ENCODE data around the gene SLC44A5. TPM values are rescaled to one million over a fixed set of nuclear protein-coding genes. Genes with fewer than 3 reads are reported as not detected.

Gene SLC44A5
- total and polyA plus RNA-seq, 4 donors = 0.13 to 1.1 (median 0.22) TPM

DNA sequence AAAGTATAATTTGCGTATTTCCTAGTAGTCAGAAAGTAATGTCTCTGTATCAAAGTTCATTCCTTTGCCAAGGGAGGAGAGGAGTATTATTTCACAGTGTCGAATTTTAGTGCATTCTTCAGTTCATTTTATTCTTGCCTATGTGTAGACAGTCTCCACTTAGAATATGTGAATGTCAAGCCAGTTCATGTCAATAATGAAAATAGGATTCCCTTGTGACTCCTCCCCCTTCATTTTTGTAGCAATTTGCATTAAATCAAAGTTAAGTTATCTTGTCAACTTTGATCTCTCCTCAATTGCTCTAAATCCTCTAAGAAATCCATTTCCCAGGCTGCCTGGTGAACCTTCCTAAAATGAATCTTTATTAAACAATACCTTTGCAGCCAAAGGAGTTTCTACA lies 179.1 kb downstream of the SLC44A5 start:
- no peak for DNase-seq (ENCODE audit: low spot score)
- no peaks in the 10 kb centered on the region for H3K36me3 ChIP-seq (ENCODE audit: control insufficient read depth in 4 of 4, insufficient read depth in 3 of 4, low read depth in 1 of 4, low read length in 3 of 4)
- WGBS = 70% methylated on average over 2 of the region's 2 CpGs
- TF ChIP-seq HNF4G (IDR thresholded peaks at IDR 0.05) = no peak
- TF ChIP-seq HNF4A (conservative IDR thresholded peaks at IDR 0.05) = no peak
- TF ChIP-seq RXRA (IDR thresholded peaks at IDR 0.05) = no peak
- TF ChIP-seq SP1 (IDR thresholded peaks at IDR 0.05) = no peak
- TF ChIP-seq FOXA2 (IDR thresholded peaks at IDR 0.05) = no peak
- no peak for TF ChIP-seq FOXA1 (IDR thresholded peaks at IDR 0.05)
- TF ChIP-seq, protein P1, sequence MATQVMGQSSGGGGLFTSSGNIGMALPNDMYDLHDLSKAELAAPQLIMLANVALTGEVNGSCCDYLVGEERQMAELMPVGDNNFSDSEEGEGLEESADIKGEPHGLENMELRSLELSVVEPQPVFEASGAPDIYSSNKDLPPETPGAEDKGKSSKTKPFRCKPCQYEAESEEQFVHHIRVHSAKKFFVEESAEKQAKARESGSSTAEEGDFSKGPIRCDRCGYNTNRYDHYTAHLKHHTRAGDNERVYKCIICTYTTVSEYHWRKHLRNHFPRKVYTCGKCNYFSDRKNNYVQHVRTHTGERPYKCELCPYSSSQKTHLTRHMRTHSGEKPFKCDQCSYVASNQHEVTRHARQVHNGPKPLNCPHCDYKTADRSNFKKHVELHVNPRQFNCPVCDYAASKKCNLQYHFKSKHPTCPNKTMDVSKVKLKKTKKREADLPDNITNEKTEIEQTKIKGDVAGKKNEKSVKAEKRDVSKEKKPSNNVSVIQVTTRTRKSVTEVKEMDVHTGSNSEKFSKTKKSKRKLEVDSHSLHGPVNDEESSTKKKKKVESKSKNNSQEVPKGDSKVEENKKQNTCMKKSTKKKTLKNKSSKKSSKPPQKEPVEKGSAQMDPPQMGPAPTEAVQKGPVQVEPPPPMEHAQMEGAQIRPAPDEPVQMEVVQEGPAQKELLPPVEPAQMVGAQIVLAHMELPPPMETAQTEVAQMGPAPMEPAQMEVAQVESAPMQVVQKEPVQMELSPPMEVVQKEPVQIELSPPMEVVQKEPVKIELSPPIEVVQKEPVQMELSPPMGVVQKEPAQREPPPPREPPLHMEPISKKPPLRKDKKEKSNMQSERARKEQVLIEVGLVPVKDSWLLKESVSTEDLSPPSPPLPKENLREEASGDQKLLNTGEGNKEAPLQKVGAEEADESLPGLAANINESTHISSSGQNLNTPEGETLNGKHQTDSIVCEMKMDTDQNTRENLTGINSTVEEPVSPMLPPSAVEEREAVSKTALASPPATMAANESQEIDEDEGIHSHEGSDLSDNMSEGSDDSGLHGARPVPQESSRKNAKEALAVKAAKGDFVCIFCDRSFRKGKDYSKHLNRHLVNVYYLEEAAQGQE (IDR thresholded peaks at IDR 0.05) = no peak
- no peak for TF ChIP-seq RAD21 (IDR thresholded peaks at IDR 0.05)
- TF ChIP-seq, protein P2, sequence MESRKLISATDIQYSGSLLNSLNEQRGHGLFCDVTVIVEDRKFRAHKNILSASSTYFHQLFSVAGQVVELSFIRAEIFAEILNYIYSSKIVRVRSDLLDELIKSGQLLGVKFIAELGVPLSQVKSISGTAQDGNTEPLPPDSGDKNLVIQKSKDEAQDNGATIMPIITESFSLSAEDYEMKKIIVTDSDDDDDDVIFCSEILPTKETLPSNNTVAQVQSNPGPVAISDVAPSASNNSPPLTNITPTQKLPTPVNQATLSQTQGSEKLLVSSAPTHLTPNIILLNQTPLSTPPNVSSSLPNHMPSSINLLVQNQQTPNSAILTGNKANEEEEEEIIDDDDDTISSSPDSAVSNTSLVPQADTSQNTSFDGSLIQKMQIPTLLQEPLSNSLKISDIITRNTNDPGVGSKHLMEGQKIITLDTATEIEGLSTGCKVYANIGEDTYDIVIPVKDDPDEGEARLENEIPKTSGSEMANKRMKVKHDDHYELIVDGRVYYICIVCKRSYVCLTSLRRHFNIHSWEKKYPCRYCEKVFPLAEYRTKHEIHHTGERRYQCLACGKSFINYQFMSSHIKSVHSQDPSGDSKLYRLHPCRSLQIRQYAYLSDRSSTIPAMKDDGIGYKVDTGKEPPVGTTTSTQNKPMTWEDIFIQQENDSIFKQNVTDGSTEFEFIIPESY (IDR thresholded peaks at IDR 0.05) = no peak
- TF ChIP-seq TAF1 (conservative IDR thresholded peaks at IDR 0.05) = no peak
- no peak for TF ChIP-seq YY1 (IDR thresholded peaks at IDR 0.05)
- TF ChIP-seq JUND (IDR thresholded peaks at IDR 0.05) = no peak
- TF ChIP-seq, protein P3, sequence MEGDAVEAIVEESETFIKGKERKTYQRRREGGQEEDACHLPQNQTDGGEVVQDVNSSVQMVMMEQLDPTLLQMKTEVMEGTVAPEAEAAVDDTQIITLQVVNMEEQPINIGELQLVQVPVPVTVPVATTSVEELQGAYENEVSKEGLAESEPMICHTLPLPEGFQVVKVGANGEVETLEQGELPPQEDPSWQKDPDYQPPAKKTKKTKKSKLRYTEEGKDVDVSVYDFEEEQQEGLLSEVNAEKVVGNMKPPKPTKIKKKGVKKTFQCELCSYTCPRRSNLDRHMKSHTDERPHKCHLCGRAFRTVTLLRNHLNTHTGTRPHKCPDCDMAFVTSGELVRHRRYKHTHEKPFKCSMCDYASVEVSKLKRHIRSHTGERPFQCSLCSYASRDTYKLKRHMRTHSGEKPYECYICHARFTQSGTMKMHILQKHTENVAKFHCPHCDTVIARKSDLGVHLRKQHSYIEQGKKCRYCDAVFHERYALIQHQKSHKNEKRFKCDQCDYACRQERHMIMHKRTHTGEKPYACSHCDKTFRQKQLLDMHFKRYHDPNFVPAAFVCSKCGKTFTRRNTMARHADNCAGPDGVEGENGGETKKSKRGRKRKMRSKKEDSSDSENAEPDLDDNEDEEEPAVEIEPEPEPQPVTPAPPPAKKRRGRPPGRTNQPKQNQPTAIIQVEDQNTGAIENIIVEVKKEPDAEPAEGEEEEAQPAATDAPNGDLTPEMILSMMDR (IDR thresholded peaks at IDR 0.05; ENCODE audit: low read depth, low read length, missing input control) = no peak
- no peak for TF ChIP-seq GABPA (IDR thresholded peaks at IDR 0.05 in 1 of 2, conservative IDR thresholded peaks at IDR 0.05 in 1 of 2)
- TF ChIP-seq NR2F2 (IDR thresholded peaks at IDR 0.05) = no peak
- TF ChIP-seq, protein P4, sequence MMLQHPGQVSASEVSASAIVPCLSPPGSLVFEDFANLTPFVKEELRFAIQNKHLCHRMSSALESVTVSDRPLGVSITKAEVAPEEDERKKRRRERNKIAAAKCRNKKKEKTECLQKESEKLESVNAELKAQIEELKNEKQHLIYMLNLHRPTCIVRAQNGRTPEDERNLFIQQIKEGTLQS (IDR thresholded peaks at IDR 0.05) = no peak
- no peak overlapping the region for H3K27ac ChIP-seq (ENCODE audit: low read depth in 1 of 2, low read length in 2 of 2)
- no peaks in the 10 kb centered on the region for H3K9me3 ChIP-seq (ENCODE audit: control insufficient read depth in 4 of 4, low read length in 3 of 4)
- H3K9ac ChIP-seq (ENCODE audit: low read depth in 1 of 2, low read length in 2 of 2) = no peak overlapping the region
- H3K4me3 ChIP-seq (ENCODE audit: low read depth in 1 of 3, low read length in 3 of 3) = no peak overlapping the region
- no peaks in the 10 kb centered on the region for H3K27me3 ChIP-seq (ENCODE audit: control insufficient read depth in 4 of 4, insufficient read depth in 4 of 4, low read length in 3 of 4)
- no peaks in the 10 kb centered on the region for H3K4me1 ChIP-seq (ENCODE audit: control insufficient read depth in 4 of 4, insufficient read depth in 4 of 4, low read length in 3 of 4)

DNA sequence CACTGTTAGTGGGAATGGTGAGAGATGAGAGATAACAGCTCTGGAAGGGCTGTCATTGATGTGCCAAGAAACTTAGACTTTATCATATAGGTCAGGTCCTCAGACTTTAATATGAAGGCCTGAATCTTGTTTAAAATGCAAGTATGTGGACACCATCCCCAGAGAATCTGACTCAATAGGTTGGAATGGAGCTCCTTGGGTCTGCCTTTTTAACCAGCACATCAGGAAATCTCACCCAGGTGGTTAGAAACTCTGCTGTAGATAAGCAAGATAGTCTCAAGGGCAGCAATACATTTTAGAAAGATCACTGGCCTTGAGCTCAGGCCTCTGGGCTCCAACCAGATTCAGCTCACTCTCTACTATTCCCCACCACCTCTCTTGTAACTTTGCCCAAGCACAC lies 180.4 kb downstream of the SLC44A5 start:
- H3K27ac ChIP-seq (ENCODE audit: low read depth in 1 of 2, low read length in 2 of 2) = no peak overlapping the region
- no peak overlapping the region for H3K9ac ChIP-seq (ENCODE audit: low read depth in 1 of 2, low read length in 2 of 2)
- H3K36me3 ChIP-seq (ENCODE audit: control insufficient read depth in 4 of 4, insufficient read depth in 3 of 4, low read depth in 1 of 4, low read length in 3 of 4) = no peaks in the 10 kb centered on the region
- H3K27me3 ChIP-seq (ENCODE audit: control insufficient read depth in 4 of 4, insufficient read depth in 4 of 4, low read length in 3 of 4) = no peaks in the 10 kb centered on the region
- DNase-seq (ENCODE audit: low spot score) = no peak
- no peaks in the 10 kb centered on the region for H3K9me3 ChIP-seq (ENCODE audit: control insufficient read depth in 4 of 4, low read length in 3 of 4)
- no peaks in the 10 kb centered on the region for H3K4me1 ChIP-seq (ENCODE audit: control insufficient read depth in 4 of 4, insufficient read depth in 4 of 4, low read length in 3 of 4)
- no peak overlapping the region for H3K4me3 ChIP-seq (ENCODE audit: low read depth in 1 of 3, low read length in 3 of 3)
- no peak for TF ChIP-seq SP1 (IDR thresholded peaks at IDR 0.05)
- no peak for TF ChIP-seq JUND (IDR thresholded peaks at IDR 0.05)
- no peak for TF ChIP-seq HNF4A (conservative IDR thresholded peaks at IDR 0.05)
- TF ChIP-seq HNF4G (IDR thresholded peaks at IDR 0.05) = no peak
- TF ChIP-seq, protein P5, sequence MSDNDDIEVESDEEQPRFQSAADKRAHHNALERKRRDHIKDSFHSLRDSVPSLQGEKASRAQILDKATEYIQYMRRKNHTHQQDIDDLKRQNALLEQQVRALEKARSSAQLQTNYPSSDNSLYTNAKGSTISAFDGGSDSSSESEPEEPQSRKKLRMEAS (IDR thresholded peaks at IDR 0.05) = no peak
- TF ChIP-seq, protein P4 (IDR thresholded peaks at IDR 0.05) = no peak
- TF ChIP-seq, protein P2 (IDR thresholded peaks at IDR 0.05) = no peak
- TF ChIP-seq NR2F2 (IDR thresholded peaks at IDR 0.05) = no peak
- TF ChIP-seq, protein P3 (IDR thresholded peaks at IDR 0.05; ENCODE audit: low read depth, low read length, missing input control) = no peak
- no peak for TF ChIP-seq TAF1 (conservative IDR thresholded peaks at IDR 0.05)
- no peak for TF ChIP-seq RXRA (IDR thresholded peaks at IDR 0.05)
- TF ChIP-seq FOXA1 (IDR thresholded peaks at IDR 0.05) = no peak
- no peak for TF ChIP-seq EGR1 (IDR thresholded peaks at IDR 0.05; ENCODE audit: low read depth in 2 of 2)
